HG02763 (cell line): ENCODE data around the gene PRKCA.
"Not testable (repeated sequence)": the region's sequence is repeated elsewhere in the genome, so short reads cannot be mapped to it uniquely, and the experiment has no call there.

Source experiments
- ATAC-seq: cut with Tn5 transposase; IDR thresholded peaks from one replicate; pipeline ENCODE4 v1.9.1; 2021; ENCODE audit warnings: mild to moderate bottlenecking, moderate library complexity; ENCODE audit not compliant: unreplicated experiment

PRKCA gene

DNA sequence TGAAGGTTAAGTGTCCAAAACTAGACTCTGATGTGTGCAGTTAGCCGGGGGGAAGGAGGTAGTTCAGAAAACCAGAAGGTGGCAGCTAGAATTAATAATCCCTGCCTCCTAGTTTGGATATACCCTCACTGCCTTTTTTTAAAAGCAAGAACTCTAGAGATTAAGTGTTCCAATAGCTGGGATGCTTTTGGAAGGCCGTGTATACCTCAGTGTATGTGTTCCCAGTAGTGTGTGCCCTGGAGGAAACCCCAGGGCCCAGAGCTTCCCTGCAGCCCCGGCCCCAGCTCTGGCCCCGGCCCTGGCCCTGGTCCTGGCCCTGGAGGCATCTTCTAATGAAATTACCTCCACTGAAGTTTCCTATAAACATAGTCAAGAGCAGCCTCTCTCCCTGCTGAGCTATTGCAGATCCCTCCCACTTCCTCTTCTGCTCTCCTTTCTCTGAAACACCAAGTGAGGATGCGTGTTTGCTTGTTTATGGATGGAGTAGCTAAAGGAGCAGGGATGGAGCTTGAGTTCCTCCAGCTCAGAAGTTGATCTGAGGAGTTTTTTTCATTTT lies 130.7 kb downstream of the PRKCA start:
- ATAC-seq = no peak

DNA sequence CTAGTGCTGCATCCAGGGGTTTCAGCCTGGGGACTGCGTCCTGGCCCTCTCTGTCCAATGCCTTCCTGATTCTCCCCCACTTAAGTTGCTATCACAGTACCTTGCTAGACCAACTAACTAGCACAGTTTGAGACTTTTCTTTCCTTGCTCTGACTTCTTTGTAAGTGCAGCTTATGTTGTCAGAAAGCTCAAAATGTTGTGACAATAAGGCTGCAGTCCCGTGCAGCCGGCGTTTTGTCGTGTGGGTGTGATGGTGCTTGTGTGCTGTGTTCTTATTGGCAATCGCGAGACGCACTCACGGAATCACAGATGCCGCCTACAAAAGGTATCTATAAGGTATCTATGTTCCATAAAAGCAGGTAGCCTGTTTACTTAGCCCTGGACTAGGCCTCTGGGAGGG lies 132.8 kb downstream of the PRKCA start:
- no peak for ATAC-seq

DNA sequence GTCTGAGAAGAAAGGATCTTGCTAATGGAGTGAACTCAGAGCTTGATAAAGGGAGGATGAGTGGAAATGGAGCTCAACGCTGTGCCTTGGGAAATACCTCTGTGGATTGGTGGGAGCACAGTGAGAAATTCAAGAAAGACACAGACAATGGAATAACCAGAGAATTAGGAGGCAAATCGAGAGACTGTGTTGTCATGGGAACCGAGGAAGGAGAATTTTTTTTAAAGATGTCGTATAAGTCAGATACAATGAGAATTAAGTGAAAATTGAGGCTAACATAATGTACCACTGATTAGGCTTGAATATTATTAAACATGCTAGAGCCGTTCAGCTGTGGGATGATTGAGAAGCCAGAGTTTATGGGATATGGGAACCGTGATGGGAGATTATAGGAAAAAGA lies 134.2 kb downstream of the PRKCA start:
- no peak for ATAC-seq

DNA sequence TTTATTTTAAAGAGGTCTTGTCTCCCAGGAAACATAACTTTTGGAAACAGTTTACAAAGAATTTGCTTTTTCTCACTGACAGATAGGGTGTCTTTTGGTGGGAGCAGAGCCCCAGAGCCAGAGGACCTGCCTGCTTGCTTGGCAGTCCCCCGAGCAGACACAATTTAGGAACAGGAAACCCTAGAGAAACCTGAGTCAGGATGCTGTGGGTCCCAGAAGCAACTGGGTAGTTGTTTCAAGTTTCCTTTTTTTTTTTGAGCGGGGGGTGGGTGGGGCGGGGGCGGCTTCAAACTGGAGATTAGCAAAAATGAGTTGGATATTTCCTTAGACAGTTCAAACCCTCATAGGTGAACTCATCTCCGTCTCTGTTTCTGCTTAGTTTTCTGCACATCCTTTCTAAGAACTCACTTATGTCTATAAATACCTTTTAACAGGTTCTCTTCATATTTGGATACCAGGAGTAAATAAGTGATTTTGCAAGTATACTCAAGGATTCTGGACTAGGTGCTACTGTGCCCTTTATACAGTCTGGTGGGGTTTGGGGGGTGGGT lies 135.1 kb downstream of the PRKCA start:
- ATAC-seq = no peak

DNA sequence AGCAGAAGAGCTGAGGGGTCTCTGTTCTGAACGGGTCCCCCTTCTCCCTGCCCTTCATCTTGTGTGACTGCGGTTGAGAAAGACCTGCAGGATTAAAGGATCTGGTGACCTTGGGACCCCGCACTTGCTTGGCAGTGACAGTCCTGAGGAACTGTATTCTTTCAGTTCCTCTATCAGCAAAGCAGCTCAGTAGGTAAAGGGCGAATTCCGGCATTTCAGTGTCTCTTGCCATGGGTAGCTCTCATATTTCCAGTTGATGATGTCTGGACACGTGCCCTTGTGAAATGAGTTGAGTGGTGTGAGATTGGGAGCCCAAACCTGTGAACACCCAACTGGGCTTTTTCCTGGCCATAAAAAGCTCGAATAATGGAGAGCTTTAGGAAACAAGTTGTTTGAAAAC lies 135.7 kb downstream of the PRKCA start:
- ATAC-seq = no peak

DNA sequence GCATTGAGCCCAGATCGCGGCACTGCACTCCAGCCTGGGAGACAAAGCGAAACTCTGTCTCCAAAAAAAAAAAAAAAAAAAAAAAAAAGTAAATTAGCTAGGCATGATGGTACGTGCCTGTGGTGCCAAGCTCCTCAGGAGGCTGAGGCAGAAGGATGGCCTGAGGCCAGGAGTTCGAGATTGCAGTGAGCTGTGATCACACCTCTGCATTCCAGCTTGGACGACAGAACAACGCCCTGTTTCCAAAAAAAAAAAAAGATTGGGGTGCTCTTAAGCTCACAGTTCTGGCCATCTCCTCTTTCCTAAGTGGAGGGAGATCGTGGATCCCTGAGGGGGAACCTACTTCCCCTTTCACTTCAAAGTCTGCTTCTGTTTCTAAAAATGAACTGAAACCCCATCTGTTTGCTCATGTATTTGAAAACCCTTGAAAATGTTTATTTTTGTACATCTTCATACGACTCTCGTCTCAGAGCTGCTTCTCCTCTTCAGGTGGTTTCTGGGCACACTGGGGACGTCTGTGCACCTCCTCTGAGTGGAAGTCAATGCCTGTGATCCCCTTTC lies 138.8 kb downstream of the PRKCA start:
- ATAC-seq = peak; percentile 66

DNA sequence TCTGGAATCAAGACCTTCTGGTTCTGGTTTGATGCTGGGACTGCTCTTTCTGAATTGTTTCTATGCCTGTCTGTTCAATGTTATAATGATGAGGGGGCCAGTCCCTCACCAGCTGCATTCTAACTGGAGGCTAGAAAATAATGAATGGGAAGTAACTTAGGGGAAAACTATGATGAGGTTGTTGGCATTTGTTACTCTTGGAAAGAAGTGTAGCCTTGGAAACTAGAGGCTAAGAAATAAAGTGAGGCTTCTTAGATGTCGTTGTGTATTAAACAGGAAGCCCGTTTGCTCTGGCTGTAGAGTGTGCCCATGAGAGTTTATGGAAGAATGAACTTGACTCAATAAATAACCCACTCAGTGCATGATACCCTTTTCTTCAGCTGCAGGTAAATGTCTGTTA lies 140.8 kb downstream of the PRKCA start:
- no peak for ATAC-seq

DNA sequence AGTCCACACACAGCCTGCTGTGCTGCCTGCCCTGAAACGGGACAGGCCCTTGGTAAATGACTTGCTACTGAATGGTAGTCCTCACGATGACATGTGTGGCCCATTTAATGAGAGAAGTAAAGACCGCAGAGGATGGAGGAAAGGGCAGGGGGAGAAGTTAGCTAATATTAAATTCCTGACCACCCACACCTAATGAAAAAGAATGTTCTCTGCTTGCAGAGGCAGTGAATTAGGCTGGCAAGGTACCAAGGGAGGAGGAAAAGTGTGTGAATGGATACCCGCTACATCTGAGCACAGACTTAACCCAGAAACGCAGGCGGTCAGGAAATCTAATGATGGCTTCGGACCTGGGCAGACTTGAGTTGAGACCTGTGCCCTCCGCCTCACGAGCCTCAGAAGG lies 141.2 kb downstream of the PRKCA start:
- no peak for ATAC-seq

DNA sequence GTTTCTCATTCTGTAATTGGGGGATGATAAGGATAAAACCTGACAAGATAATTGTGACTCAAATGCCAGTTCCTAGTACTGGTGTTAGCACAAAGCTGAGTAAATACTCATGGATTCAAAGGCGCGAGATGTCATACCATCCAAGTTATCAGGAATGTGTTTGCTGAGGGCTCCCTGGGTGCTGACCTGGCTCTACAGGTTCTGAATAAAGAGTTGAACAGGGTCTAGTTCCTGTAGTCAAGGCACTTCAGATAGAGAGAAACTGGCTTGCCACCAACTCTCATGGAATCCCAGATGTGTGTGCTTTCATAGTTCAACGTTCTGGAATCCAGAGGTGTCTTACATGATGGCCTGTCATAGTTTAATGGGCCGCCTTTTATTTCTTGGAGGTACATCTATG lies 141.6 kb downstream of the PRKCA start:
- no peak for ATAC-seq

DNA sequence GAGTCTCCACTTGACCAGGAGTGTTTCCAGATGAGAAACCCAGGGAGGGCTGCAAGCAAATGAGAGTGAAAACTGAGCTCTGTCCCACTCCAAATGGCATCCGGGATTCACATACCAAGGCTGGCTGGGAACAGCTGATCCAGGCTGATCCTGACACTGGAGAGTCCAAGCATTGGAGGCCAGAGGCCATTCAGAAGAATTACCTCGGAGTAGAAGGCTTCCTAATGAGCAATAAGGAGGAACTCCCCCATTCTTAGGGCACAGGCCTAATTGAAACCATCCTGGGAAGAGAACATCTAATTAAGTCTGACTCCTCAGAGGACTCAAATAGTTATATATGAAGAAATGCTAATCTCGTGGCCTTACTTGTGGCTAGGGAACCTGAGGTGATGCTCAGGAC lies 142.8 kb downstream of the PRKCA start:
- no peak for ATAC-seq

DNA sequence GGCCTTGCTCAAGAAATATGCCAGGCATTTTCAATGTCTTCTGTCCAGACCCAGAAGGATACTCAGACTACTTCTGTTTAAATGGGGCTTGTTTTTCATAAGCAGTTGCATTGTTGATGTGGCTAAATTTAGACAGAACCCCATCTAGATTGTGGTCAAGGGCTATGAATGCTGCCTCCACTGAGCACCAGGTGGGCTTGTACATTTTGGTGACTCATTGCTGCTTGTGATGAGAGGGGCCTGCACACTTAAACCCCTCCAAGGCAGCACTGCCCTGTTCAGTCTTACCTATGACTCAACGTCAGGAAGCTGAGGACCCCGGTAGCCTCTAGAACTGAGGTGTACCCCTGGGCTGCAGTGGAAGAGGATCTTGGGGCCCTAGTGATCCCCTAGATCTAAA lies 144.0 kb downstream of the PRKCA start:
- ATAC-seq = no peak

DNA sequence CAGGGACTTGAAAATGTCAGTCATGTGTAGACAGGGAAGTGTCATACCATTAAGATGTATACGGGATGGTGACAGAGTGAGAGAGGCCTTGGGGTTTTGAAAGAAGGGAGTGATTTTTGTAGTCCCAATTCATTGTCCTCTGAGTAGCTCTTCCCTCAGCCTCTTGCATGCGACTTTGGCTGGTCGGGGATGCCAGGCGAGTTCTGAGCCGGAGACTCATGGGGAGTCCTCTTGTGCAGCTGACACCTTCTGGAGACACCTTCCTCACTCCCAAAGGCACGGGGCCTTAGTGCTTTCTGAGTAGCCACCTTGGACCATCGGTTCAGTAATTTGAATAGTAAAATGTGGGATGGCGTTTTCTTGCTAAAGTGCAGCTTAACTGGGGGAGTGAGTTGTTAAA lies 144.7 kb downstream of the PRKCA start:
- no peak for ATAC-seq

DNA sequence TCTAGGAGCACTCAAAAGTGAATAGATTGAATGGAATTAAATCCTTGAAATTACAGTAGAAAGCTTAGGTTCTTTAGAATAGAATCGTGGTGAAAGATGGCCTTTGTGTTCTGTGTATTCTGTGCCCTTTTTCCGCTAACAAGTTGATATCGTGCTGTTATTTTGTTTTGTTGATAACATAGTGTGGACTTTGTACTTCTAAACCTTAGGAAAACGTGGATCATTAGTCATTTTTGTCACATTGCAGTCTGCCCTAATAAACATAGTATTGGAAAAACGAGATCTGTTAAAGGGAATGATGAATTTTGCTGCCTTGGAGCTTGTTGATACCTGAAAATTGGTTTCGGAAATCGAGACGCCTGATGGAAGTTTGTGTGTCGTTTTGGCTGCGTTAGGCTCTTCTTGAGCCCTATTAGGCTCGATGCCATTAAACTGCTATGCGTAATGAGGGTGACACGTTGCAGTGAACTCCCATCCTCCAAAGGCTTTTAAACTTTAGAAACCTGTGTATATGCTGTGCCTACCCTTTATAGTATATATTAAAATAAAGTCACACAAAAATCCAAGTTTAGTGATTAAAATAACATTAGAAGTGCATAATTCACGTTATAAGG lies 145.7 kb downstream of the PRKCA start:
- ATAC-seq = no peak

DNA sequence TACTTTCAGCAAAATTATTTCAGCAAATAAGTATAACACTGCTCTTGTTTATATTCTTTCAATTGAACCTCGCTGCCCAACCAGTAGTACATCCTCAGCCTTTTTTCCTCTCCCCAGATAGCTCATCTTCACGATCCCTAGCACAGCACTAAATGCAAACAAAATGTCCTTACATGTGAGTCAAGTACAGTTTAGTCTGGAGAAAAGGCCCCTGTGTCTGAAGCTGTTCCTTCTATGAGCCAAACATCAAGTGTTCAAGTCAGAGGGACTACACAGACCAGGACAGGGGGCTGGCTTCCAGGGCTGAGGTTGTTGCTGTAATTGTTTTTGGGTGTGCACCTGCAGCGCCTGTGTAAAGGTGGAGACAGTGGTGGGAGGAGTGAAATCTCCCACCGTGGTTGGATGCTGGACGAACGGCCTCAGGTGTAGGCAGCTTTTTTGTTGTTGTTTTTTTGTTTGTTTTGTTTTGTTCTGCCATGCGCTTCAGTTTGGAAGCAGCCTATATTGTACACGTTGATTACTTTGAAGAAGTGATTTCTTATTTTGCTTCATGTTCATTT lies 147.1 kb downstream of the PRKCA start:
- no peak for ATAC-seq

DNA sequence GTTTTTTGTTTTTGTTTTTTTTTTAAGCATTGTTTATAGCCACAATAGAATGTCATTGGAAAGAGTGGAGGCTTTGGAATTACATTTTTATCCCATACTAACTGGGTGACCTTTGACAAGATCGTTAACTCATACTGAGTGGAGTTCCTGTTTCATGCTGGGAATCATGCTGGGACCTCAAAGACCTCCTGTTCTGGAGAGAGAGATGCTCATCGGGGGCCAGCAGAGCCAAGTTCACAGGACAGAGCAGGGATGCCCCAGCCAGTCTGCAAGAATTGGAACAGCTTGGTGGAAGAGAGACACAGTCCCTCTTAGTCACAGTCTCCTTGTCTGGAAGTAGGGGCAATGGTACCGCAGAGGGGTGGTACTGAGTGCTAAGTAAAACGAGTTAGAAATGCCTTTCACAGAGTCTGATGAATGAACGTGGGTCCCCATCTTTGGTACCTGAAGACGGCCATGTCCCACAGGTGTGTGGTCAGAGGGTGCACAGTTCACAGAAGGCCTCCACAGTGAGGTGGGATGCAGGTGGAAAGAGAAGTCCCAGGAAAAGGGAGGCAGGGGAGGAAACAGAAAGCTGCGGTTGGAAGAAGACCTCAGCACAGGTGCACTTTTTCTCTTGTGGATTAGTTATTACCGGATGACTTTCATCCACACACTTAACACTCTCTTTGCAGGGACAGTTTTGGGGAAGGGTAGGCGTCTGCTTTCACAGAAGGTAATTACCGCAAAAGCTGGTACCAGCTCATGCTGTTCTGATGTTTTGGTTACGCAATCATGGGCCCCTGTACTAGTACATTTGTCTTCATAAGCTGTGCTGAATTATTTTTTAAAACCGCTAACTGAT lies 147.8 kb downstream of the PRKCA start:
- ATAC-seq = no peak

DNA sequence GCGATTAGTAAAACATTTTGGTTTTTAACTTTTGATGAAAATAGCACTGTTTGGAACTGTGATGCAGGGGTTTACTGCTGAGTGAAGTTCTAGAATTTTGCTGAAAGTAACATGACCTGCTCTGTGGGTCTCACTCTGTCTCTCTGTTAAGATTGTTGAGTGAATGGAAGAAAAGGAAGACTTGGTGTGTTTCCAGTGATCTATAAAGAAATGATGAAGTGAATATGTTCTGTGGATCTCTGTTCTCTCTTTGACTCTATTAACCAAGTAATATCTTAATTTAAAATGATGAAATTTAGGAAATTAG lies 148.4 kb downstream of the PRKCA start:
- no peak for ATAC-seq

DNA sequence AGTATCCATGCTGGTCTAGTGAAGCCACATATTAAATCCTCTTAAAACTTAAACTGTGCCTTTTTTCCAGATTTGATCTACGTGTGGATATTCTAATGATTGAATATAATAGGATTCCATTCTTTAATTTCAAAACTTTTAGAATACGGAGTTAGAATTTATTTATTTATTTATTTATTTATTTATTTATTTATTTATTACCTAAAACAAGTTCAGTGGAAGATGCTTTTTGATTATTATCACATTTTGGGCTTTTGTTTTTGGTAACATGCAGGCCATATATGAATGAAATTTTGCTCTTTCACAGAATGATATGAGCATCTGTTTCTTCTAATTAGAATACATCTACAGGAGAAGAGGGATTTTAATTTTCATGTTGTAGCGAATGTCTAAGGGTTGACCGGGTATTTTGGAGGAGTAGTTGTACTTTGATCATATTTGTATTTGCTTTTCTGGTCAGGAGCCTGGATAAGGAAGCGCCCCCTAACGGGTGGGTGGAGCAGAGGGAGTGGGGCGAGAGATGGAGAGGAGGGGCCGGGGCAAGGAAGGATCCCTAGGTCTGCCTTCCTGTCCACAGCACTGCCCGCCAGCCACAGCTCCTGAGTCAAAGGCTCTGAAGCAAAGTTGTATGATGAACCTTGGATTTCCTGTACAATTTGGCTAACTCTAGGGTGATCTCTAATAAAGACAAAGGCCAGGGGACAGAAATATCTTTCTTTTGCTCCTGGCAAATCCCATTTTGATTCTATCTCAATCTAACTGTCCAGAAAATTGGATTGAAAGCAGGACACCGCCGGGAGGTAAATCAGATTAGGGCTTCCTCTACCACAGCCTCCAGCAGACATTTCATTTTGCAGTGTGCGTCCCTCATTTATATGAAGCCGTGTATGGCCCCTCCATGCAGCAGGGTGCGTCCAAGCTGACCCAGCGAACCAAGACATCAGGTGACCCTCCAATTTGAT lies 149.1 kb downstream of the PRKCA start:
- ATAC-seq = no peak

DNA sequence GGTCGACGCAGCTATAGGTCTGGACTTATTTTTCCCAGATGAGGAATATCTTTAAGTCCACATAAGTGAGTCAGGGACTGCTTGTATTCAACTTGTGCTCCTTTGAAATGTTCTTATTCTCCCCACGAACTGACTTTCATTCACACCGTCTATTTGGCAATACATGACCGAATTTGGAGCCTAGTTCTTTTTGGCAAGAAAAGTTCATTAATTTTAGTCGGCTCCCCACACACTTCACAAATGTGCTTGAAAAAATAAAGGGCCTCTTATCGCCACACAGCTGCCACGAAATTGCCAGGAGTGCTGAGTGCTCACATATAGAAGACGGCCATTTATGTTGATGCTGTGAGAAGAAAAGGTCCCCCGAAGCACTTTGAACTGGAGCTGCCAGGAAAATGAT lies 152.6 kb downstream of the PRKCA start:
- no peak for ATAC-seq

DNA sequence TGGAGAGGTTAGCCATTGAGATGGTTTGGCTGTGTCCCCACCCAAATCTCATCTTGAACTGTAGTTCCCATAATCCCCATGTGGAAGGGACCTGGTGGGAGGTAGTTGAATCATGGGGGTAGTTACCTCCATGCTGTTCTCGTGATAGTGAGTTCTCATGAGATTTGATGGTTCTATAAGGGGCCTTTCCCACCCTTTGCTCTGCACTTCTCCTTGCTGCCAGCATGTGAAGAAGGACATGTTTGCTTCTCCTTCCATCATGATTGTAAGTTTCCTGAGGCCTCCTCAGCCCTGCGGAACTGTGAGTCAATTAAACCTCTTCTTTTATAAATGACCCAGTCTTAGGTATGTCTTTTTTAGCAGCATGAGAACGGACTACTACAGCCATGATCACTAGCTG lies 155.1 kb downstream of the PRKCA start:
- ATAC-seq = not testable (repeated sequence)

DNA sequence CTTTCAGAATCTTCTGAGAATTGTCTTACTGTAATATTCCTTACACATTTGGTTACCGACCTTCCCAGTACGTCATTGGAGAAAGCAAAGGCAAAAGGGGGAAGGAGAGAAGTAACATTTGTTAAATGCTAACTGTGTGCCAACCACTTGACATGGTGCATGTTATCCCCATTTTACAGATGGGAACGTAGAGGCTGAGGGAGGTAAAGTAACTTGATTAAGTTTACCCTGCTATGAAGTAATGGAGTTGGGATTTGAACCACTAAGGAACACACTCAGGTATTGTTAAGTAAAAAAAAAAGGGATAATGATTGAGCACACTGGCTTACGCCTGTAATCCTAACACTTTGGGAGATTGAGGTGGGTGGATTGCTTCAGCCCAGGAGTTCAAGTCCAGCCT lies 156.4 kb downstream of the PRKCA start:
- no peak for ATAC-seq
